ENCODE results near the gene ASB16. TPM values are rescaled to one million over a fixed set of nuclear protein-coding genes. Genes with fewer than 3 reads are reported as not detected.
"Not testable (repeated sequence)": the region's sequence is repeated elsewhere in the genome, so short reads cannot be mapped to it uniquely, and the experiment has no call there.

Gene ASB16
- total RNA-seq, 2 donors from 2014 or later: 2.3 to 3.9 TPM

DNA sequence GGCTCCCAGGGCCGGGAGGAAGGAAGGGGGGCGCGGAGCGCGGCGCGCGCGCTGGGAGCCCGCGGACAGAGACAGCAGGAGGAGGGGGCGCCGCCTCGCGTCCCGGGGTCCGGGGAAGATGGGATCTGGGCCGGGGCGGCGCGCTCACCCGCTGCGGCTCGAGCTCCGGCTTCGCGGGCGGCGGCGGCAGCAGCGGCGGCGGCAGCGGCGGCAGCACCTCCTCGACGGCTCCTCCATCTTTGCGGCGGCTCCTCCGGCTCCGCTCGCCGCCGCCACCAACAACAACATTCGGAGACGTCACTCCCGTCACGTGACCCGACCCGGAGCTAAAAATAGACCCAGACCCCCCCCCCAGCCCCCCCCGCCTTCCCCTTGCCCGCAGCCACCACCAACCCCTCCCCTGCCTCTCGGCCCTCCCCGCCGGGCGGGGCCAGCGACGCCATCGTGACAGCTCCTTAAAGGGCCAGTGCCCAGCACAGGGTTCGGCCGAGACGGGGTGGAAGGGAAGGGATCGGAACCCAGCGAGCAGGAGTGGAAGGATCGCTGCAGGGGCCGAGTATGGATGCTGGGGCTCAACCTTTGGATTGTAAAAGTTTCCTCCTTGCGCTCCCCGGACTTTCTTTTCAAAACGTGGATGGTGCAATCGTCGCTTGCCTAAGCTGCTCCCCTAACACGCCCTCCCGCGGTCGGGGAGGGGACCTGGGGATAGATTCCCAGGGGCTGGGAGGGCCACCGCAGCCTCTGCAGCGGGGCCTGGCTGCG, 47.0 kb upstream of the ASB16 start, which contains the start of gene HDAC5:
TSS of gene HDAC5 (minus strand) at position 286 of the 762 bp plus-strand sequence. CDS start 6,126 bp downstream, outside the sequence.
- Histone ChIP-seq H3K27me3 (replicated peaks; ENCODE audit: insufficient read depth) (no peaks in the 10 kb centered on the region), H3K36me3 (no peaks in the 10 kb centered on the region), H3K27ac (peak within 1 kb of the TSS; percentile 92 to 97), H3K9me3 (no peaks in the 10 kb centered on the region), H3K4me3 (peak within 1 kb of the TSS; percentile 99), H3K4me1 (ENCODE audit: control insufficient read depth in 1 of 2, low read depth in 2 of 2) (peaks cover 27 to 41% of the 10 kb centered on the region in 2 donors)
- ATAC-seq (ENCODE audit: insufficient number of reproducible peaks, low FRiP score, low read depth) (peak; percentile 87), DNase-seq (ENCODE audit: low spot score) (peak; percentile 90)
- TF ChIP-seq, protein P1, sequence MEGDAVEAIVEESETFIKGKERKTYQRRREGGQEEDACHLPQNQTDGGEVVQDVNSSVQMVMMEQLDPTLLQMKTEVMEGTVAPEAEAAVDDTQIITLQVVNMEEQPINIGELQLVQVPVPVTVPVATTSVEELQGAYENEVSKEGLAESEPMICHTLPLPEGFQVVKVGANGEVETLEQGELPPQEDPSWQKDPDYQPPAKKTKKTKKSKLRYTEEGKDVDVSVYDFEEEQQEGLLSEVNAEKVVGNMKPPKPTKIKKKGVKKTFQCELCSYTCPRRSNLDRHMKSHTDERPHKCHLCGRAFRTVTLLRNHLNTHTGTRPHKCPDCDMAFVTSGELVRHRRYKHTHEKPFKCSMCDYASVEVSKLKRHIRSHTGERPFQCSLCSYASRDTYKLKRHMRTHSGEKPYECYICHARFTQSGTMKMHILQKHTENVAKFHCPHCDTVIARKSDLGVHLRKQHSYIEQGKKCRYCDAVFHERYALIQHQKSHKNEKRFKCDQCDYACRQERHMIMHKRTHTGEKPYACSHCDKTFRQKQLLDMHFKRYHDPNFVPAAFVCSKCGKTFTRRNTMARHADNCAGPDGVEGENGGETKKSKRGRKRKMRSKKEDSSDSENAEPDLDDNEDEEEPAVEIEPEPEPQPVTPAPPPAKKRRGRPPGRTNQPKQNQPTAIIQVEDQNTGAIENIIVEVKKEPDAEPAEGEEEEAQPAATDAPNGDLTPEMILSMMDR (IDR thresholded peaks at IDR 0.05): peak; percentile 41

DNA sequence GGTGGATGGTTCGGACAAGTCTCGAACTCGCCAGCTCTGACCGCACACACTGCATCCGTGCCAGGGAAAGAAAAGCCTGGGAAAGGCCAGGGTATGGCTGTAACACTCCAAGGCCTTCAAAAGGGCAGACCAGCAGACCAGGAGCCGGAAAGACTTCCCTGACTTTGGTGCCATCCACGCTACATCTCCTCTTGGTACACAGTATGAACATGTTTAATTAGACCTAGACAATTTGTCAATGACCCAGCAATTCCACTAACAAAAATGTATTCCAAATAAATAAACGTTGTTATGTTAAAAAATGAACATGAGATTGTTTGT, 46.4 kb upstream of the ASB16 start:
- Histone ChIP-seq H3K4me3 (peak overlapping the region; percentile 99), H3K9me3 (no peaks in the 10 kb centered on the region), H3K36me3 (no peaks in the 10 kb centered on the region), H3K27ac (peak overlapping the region; percentile 84 to 97), H3K4me1 (ENCODE audit: control insufficient read depth in 1 of 2, low read depth in 2 of 2) (peaks cover 27 to 35% of the 10 kb centered on the region in 2 donors), H3K27me3 (replicated peaks; ENCODE audit: insufficient read depth) (no peaks in the 10 kb centered on the region)
- no peak for ATAC-seq (ENCODE audit: insufficient number of reproducible peaks, low FRiP score, low read depth)
- TF ChIP-seq, protein P1 (IDR thresholded peaks at IDR 0.05): no peak
- DNase-seq (ENCODE audit: low spot score): no peak

DNA sequence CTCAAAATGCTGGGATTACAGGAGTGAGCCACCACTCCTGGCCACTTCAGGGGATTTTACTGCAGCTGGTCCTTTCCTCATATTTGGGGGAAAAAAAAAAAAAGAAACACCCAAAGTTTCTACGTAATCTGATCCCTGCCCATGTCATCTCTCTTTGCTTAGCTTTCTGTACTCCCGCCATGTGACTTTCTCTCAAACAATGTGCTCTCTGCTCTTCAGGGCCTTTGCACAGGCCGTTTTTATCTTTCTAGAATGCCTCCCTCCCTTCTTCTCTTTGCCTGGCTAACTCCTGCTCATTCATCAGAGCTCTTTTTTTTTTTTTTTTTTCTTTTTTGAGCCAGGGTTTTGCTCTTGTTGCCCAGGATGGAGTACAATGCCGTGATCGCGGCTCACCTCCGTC, 42.1 kb upstream of the ASB16 start:
- TF ChIP-seq, protein P1 (IDR thresholded peaks at IDR 0.05): no peak
- H3K36me3 ChIP-seq: no peaks in the 10 kb centered on the region
- H3K4me3 ChIP-seq: no peak overlapping the region
- DNase-seq (ENCODE audit: low spot score) (no peak), ATAC-seq (ENCODE audit: insufficient number of reproducible peaks, low FRiP score, low read depth) (no peak)
- no peaks in the 10 kb centered on the region for H3K27me3 ChIP-seq (replicated peaks; ENCODE audit: insufficient read depth)
- no peak overlapping the region for H3K27ac ChIP-seq
- no peaks in the 10 kb centered on the region for H3K9me3 ChIP-seq
- H3K4me1 ChIP-seq (ENCODE audit: control insufficient read depth in 1 of 2, low read depth in 2 of 2): peaks cover 5% of the 10 kb centered on the region in 2 donors

DNA sequence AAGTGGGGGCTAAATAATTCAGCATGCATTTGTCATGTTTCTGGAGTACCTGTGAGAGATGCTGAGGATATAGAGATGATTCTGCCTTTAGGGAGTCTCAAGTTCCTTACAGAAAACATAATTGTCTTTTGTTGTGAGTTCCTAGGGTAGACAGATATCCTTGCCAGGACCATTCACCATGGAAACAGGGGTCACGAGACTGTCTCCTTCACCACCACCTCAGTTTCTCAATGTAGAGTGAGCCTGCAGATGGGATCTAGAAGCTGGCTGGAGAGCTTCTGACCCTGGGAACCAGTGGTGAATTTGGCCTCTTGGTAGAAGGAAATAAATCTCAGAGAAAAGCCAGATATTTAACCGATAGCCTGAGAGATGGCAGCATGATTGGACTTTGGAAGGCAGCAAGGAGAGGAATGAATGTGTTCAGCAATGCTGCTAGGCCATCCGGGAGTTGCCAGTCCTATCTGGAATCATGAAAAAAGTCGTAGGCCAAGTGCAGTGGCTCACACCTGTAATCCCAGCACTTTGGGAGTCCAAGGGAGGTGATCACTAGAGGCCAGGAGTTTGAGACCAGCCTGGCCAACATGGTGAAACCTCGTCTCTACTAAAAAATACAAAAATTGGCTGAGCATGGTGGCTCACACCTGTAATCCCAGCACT, 39.7 kb upstream of the ASB16 start:
- no peaks in the 10 kb centered on the region for H3K4me1 ChIP-seq (ENCODE audit: control insufficient read depth in 1 of 2, low read depth in 2 of 2)
- ATAC-seq (ENCODE audit: insufficient number of reproducible peaks, low FRiP score, low read depth) (no peak), DNase-seq (ENCODE audit: low spot score) (no peak)
- H3K36me3 ChIP-seq: no peaks in the 10 kb centered on the region
- no peaks in the 10 kb centered on the region for H3K27me3 ChIP-seq (replicated peaks; ENCODE audit: insufficient read depth)
- TF ChIP-seq, protein P1 (IDR thresholded peaks at IDR 0.05): no peak
- H3K9me3 ChIP-seq: no peaks in the 10 kb centered on the region
- H3K27ac ChIP-seq: no peak overlapping the region
- no peak overlapping the region for H3K4me3 ChIP-seq

DNA sequence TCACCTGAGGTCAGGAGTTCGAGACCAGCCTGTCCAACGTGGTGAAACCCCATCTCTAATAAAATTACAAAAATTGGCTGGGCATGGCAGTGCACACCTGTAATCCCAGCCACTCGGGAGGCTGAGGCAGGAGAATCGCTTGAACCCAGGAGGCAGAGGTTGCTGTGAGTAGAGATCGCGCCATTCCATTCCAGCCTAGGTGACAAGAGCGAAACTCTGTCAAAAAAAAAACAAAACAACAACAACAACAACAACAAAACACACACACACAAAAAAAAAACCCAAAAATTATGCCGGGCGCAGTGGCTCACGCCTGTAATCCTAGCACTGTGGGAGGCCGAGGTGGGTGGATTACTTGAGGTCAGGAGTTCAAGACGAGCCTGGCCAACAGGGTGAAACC, 39.1 kb upstream of the ASB16 start:
- not testable (repeated sequence) for H3K9me3 ChIP-seq; DNase-seq (ENCODE audit: low spot score); H3K36me3 ChIP-seq; H3K4me1 ChIP-seq (ENCODE audit: control insufficient read depth in 1 of 2, low read depth in 2 of 2); ATAC-seq (ENCODE audit: insufficient number of reproducible peaks, low FRiP score, low read depth); H3K27me3 ChIP-seq (replicated peaks; ENCODE audit: insufficient read depth); H3K27ac ChIP-seq; H3K4me3 ChIP-seq
